GM13977 (cell line): ENCODE measurements around the gene CHD9NB.

Experiments
- DNase-seq: peaks from one replicate; pipeline ENCODE4 v3.0.0; 2012; ENCODE audit warnings: low spot score
- in situ Hi-C: fragments of 300-500 bp; cut with MboI; formaldehyde crosslinking; loops from one replicate; pipeline ENCODE4 v1.12.0; 2022; ENCODE audit warnings: low sequenced_read_pairs, low pct_unique_long_range_greater_than_20kb, mixed read lengths, inconsistent platforms; ENCODE audit not compliant: unreplicated experiment
- TF ChIP-seq, protein P1 (sequence below): IDR thresholded peaks from 2 replicates; pipeline ENCODE4 v1.5.1; 2012; ENCODE audit warnings: mild to moderate bottlenecking, control low read depth; ENCODE audit not compliant: insufficient read depth; ENCODE audit errors: extremely low read depth, missing control alignments

Gene CHD9NB

DNA sequence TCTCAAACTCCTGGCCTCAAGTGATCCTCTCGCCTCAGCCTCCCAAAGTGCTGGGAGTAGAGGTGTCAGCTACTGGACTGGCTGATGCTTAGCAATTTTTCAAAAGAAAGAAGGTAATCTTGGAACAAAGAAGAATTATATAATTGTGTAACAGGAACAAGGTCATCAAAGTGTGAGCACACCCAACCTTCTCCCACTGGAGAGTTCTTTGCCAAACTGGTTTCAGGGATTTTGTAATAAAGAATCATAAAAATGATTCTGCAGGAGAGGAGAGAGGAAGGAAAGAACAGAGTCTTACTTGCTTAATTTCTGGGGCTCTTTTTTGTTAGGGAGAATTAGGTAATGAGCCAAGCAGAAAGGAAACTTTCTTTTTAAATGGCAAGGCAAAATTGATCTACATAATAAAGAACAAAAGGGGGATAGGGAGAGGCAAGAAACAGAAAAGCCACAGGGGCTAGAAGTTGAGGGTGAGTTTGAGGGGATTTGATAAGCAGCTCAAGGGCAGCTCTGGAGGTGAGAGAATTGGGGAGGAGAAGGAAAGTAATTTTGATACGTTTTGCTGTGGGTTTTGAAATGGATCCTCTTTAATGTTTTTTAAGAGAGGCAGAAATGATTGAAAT, 21.3 kb downstream of the CHD9NB start:
- in situ Hi-C loops: no loop called here
- TF ChIP-seq, protein P1, sequence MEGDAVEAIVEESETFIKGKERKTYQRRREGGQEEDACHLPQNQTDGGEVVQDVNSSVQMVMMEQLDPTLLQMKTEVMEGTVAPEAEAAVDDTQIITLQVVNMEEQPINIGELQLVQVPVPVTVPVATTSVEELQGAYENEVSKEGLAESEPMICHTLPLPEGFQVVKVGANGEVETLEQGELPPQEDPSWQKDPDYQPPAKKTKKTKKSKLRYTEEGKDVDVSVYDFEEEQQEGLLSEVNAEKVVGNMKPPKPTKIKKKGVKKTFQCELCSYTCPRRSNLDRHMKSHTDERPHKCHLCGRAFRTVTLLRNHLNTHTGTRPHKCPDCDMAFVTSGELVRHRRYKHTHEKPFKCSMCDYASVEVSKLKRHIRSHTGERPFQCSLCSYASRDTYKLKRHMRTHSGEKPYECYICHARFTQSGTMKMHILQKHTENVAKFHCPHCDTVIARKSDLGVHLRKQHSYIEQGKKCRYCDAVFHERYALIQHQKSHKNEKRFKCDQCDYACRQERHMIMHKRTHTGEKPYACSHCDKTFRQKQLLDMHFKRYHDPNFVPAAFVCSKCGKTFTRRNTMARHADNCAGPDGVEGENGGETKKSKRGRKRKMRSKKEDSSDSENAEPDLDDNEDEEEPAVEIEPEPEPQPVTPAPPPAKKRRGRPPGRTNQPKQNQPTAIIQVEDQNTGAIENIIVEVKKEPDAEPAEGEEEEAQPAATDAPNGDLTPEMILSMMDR: no peak
- no peak for DNase-seq

DNA sequence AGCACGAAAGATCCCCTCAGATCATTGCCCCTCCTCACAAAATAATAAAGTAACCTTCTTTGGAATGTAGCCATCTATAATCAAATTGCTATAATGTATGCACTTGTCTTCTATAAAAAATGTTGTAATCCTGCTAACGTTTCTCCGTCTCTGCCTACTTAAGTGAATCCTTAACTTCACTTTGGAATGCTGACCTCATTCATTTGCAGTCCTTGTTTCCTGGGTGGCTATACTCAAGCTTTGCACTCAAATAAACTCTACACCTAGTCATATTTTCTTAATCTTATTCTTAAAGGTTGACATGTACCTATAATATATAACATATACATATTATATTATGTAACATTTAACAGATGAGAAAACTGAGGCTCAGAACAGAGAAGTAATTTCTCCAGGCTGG, 22.7 kb downstream of the CHD9NB start:
- DNase-seq: no peak
- TF ChIP-seq, protein P1: no peak
- in situ Hi-C loops: no loop called here

DNA sequence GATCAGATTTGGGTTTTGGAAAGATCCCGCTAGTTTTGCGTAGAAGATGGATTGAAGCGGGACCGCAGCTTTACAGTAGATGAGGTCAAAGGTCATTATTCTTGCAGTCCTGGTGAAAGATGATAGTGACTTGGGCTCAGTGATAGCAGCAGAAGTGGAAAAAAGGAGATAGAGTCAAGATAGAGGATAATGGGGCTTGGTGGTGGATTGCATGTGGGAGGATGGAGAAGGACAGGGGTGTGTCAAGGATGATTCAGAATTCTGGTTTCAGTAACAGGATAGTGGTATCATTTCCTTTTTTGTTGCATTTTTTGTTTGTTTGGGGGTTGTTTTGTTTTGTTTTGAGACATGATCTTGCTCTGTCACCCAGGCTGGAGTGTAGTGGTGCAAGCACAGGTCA, 28.7 kb downstream of the CHD9NB start:
- in situ Hi-C loops: no loop called here
- TF ChIP-seq, protein P1: no peak
- DNase-seq: no peak

DNA sequence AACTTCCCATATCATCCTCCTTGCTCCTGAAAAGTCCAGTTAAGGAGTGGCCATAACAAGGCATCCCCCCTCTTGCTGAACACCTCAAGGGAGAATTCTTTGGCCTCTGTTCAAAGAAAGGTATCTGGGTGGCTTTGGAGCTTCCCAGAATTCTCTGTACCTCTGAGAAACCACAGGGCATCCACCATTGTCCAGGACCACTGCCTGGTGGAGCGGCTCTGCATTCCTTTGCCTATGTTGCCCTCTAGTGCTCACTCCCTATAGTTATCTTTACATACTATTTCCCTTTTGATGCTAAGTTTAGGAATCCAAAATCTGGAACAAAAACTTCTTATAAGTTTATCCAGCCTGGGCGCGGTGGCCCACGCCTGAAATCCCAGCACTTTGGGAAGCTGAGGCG, 30.3 kb downstream of the CHD9NB start:
- in situ Hi-C loops: no loop called here
- DNase-seq: peak; percentile 46
- TF ChIP-seq, protein P1: peak; percentile 53

DNA sequence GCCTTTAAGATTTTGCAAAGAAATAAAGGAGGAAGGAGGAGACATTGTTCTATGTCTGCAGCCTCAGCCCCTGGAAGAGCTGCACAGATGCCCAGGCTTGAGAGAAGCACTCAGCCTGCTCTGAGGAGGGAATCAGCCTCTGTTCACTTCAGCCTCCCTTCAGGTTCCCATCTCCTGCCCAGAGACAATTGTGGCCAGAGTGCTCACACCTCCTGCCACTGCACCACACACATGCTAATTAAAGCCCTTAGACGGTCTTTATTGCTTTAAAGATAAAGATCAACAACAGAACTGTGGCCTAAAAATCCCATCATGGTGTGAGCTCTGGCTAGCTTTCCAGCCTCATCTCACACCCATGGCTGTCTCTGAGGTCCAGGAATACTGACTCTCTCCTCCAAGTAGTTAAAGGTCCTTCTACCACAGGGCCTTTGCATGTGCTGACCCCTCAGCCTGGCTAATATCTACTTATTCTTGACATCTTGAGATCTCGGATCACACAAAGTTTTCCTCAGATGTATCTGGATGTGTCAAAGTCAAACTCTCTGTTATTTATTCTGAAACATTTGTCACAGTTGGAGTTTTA, 33.8 kb downstream of the CHD9NB start:
- in situ Hi-C loops: no loop called here
- no peak for DNase-seq
- TF ChIP-seq, protein P1: no peak

DNA sequence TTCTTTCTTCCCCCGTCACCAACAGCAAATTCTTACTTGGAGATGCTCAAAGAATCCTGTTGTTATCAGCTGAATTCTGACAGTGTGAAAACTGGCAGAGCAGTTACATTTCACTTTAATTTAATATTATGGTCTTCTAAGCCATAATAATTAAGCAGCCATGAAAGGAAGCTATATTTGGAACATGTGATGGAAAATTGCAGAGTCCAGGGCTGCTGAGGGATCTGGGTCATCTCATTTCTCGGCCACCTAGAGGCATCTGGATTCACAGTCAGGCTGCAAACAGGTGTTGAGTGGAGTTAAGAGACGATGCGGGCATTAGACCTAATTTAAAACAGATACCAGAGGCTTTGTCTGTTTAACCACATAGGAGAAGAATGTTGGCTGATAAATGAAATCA, 38.4 kb downstream of the CHD9NB start:
- no peak for DNase-seq
- in situ Hi-C loops: no loop called here

More for the DNA sequence above, 38.4 kb downstream of the CHD9NB start:
- TF ChIP-seq, protein P1: no peak
